ENCODE results near the gene LHX6.

GRCh38 chr9:122197426-122197825 is 31.3 kb downstream of the LHX6 start:
- TF ChIP-seq GATA2 (IDR thresholded peaks at IDR 0.05; ENCODE audit: low read depth, low read length) (no peak), GATA3 (IDR thresholded peaks at IDR 0.05; ENCODE audit: low read depth, low read length) (no peak)

All from SH-SY5Y (cell line).